HEK293 (cell line): Measurements from ENCODE around the gene ELAVL1.
A peak's percentile ranks its signal among the peaks of the same experiment; 100 is the strongest.

Experiments used
- CTCF ChIA-PET: fragments of 350-600 bp; formaldehyde crosslinking; extraction: SDS; loops from one replicate; lab custom pipeline; 2021; ENCODE audit warnings: antibody characterized with exemption; lab: Yijun Ruan, JAX
- POLR2A ChIA-PET: fragments of 300-600 bp; formaldehyde crosslinking; extraction: SDS; loops from one replicate; lab custom pipeline; 2020; ENCODE audit warnings: antibody characterized with exemption, inconsistent platforms; lab: Yijun Ruan, JAX
- H3K27ac ChIP-seq: fragments of 200-500 bp; sonication (Bioruptor generic); 2 replicates; pipeline ENCODE4 v1.5.1; 2014; ENCODE audit warnings: low read depth, low read length, control low read depth, inconsistent platforms; ENCODE audit errors: extremely low read depth
- H3K36me3 ChIP-seq, 2 experiments: fragments of 200-500 bp in 1 of 2; sonication (Bioruptor generic) in 1 of 2; 1 replicate in 1 of 2; 2 replicates in 1 of 2; pipeline ENCODE4 v1.5.1; 2014 to 2017; ENCODE audit warnings: inconsistent platforms in 2 of 2, low read length in 2 of 2; ENCODE audit not compliant: control insufficient read depth in 2 of 2, insufficient read depth in 1 of 2
- H3K4me1 ChIP-seq: fragments of 200-500 bp; sonication (Bioruptor generic); 2 replicates; pipeline ENCODE4 v1.5.1; 2014; ENCODE audit warnings: mild to moderate bottlenecking, low read length, inconsistent platforms; ENCODE audit not compliant: control insufficient read depth, insufficient read depth
- H3K4me3 ChIP-seq: 2 replicates; pipeline ENCODE4 v1.5.1; 2011; ENCODE audit warnings: low read depth, mild to moderate bottlenecking, control low read depth, low read length, moderate library complexity
- H3K9me3 ChIP-seq: fragments of 200-500 bp; sonication (Bioruptor generic); 2 replicates; pipeline ENCODE4 v1.5.1; 2014; ENCODE audit warnings: low read depth, low read length, inconsistent platforms; ENCODE audit not compliant: control insufficient read depth, insufficient read depth
- EGR2 ChIP-seq: fragments of 450-650 bp; formaldehyde crosslinking; IDR thresholded peaks from 2 replicates; pipeline ENCODE4 v1.5.1; 2016; ENCODE audit warnings: low read depth, missing biosample characterization, missing genetic modification characterization
- GLI4 ChIP-seq: fragments of 450-650 bp; formaldehyde crosslinking; IDR thresholded peaks from 2 replicates; pipeline ENCODE4 v1.5.1; 2016; ENCODE audit warnings: missing biosample characterization, missing genetic modification characterization
- GLIS2 ChIP-seq: fragments of 450-650 bp; formaldehyde crosslinking; IDR thresholded peaks from 2 replicates; pipeline ENCODE4 v1.5.1; 2016; ENCODE audit warnings: missing biosample characterization, missing genetic modification characterization
- HIC1 ChIP-seq: fragments of 450-650 bp; formaldehyde crosslinking; IDR thresholded peaks from 2 replicates; pipeline ENCODE4 v1.5.1; 2016; ENCODE audit warnings: missing biosample characterization, missing genetic modification characterization
- KLF10 ChIP-seq: fragments of 450-650 bp; IDR thresholded peaks from 2 replicates; pipeline ENCODE4 v1.5.1; 2018; ENCODE audit warnings: missing biosample characterization, mild to moderate bottlenecking, missing genetic modification characterization
- RBAK ChIP-seq: fragments of 450-650 bp; formaldehyde crosslinking; IDR thresholded peaks from 2 replicates; pipeline ENCODE4 v1.5.1; 2016; ENCODE audit warnings: missing biosample characterization, missing genetic modification characterization
- ZBTB6 ChIP-seq: fragments of 450-650 bp; formaldehyde crosslinking; IDR thresholded peaks from 2 replicates; pipeline ENCODE4 v1.5.1; 2017; ENCODE audit warnings: missing biosample characterization, missing genetic modification characterization
- ZFHX2 ChIP-seq: fragments of 450-650 bp; formaldehyde crosslinking; conservative IDR thresholded peaks from 2 replicates; pipeline ENCODE4 v1.5.1; 2016; ENCODE audit warnings: missing biosample characterization, missing genetic modification characterization
- ZFP3 ChIP-seq: fragments of 450-650 bp; formaldehyde crosslinking; IDR thresholded peaks from 2 replicates; pipeline ENCODE4 v1.5.1; 2016; ENCODE audit warnings: low read depth, missing biosample characterization, missing genetic modification characterization
- ZNF10 ChIP-seq: fragments of 450-650 bp; formaldehyde crosslinking; IDR thresholded peaks from 2 replicates; pipeline ENCODE4 v1.5.1; 2017; ENCODE audit warnings: missing biosample characterization, missing genetic modification characterization
- ZNF223 ChIP-seq: fragments of 450-650 bp; formaldehyde crosslinking; IDR thresholded peaks from 2 replicates; pipeline ENCODE4 v1.5.1; 2016; ENCODE audit warnings: missing biosample characterization, missing genetic modification characterization
- ZNF24 ChIP-seq: fragments of 450-650 bp; formaldehyde crosslinking; IDR thresholded peaks from 2 replicates; pipeline ENCODE4 v1.5.1; 2016; ENCODE audit warnings: missing biosample characterization, missing genetic modification characterization
- ZNF266 ChIP-seq: fragments of 450-650 bp; formaldehyde crosslinking; IDR thresholded peaks from 2 replicates; pipeline ENCODE4 v1.5.1; 2016; ENCODE audit warnings: missing biosample characterization, missing genetic modification characterization, low read depth
- ZNF530 ChIP-seq: fragments of 450-650 bp; formaldehyde crosslinking; IDR thresholded peaks from 2 replicates; pipeline ENCODE4 v1.5.1; 2016; ENCODE audit warnings: low read depth, missing biosample characterization, missing genetic modification characterization
- ZNF621 ChIP-seq: fragments of 450-650 bp; formaldehyde crosslinking; IDR thresholded peaks from 2 replicates; pipeline ENCODE4 v1.5.1; 2017; ENCODE audit warnings: missing biosample characterization, missing genetic modification characterization
- ZNF76 ChIP-seq: fragments of 450-650 bp; formaldehyde crosslinking; IDR thresholded peaks from 2 replicates; pipeline ENCODE4; 2016; ENCODE audit warnings: low read depth, missing biosample characterization, missing genetic modification characterization, borderline replicate concordance
- TF ChIP-seq, protein P1 (sequence below): fragments of 450-650 bp; formaldehyde crosslinking; IDR thresholded peaks from 2 replicates; pipeline ENCODE4 v1.5.1; 2016; ENCODE audit warnings: missing biosample characterization, missing genetic modification characterization
- TF ChIP-seq, protein P2 (sequence below): fragments of 450-650 bp; formaldehyde crosslinking; IDR thresholded peaks from 2 replicates; pipeline ENCODE4 v1.5.1; 2017; ENCODE audit warnings: missing biosample characterization, missing genetic modification characterization

The ELAVL1 gene

DNA sequence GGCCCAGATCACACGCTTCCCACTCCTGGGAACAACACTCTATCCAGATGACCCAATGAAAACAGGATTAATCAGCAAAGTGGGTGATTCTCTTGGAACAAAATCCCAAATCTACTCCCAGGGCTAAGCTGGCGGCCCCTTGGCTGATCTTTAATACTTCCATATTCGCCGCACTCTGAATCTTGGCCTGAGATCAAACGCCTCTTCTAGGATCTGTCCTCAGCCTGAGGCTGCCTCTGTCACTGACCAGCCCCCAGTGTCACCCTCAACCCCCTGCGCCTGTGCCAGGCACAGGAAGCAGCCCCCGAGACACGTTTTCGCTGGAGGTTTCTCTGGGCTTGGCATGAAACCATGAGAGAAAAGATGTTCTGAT is 77.1 kb downstream of the ELAVL1 start:
- Histone ChIP-seq H3K4me1 (peaks cover 17% of the 10 kb centered on the region), H3K4me3 (no peak overlapping the region), H3K36me3 (peaks cover 6 to 42% of the 10 kb centered on the region in 2 experiments; a peak in 2 of 3 replicates), H3K9me3 (no peaks in the 10 kb centered on the region), H3K27ac (no peak overlapping the region)
- CTCF ChIA-PET: interaction anchor here (0.7 to 3.5 kb wide), 3 partner anchors 8 to 1580 kb away, joined by 4 to 25 read pairs (median 14); partner anchors contain the start of genes SNAPC2 and TIMM44
- TF ChIP-seq ZNF24: no peak
- TF ChIP-seq, protein P1, sequence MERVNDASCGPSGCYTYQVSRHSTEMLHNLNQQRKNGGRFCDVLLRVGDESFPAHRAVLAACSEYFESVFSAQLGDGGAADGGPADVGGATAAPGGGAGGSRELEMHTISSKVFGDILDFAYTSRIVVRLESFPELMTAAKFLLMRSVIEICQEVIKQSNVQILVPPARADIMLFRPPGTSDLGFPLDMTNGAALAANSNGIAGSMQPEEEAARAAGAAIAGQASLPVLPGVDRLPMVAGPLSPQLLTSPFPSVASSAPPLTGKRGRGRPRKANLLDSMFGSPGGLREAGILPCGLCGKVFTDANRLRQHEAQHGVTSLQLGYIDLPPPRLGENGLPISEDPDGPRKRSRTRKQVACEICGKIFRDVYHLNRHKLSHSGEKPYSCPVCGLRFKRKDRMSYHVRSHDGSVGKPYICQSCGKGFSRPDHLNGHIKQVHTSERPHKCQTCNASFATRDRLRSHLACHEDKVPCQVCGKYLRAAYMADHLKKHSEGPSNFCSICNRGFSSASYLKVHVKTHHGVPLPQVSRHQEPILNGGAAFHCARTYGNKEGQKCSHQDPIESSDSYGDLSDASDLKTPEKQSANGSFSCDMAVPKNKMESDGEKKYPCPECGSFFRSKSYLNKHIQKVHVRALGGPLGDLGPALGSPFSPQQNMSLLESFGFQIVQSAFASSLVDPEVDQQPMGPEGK (tag by site-specific recombination): 0 out of 2 replicates have a peak, but pooled peaks have one; percentile 3
- POLR2A ChIA-PET: interaction anchor here (0.6 to 5.8 kb wide), 8 partner anchors 8 to 282 kb away, joined by 3 to 60 read pairs (median 6); partner anchors contain the start of genes MAP2K7, SNAPC2 and TIMM44

- Histone ChIP-seq H3K36me3 (peaks cover 6 to 42% of the 10 kb centered on the region in 2 experiments; a peak in 2 of 3 replicates), H3K9me3 (no peaks in the 10 kb centered on the region), H3K4me1 (peaks cover 17% of the 10 kb centered on the region), H3K4me3 (no peak overlapping the region)
- ChIA-PET CTCF (interaction anchor here (0.7 to 3.5 kb wide), 5 partner anchors 16 to 1581 kb away, joined by 3 to 25 read pairs (median 4); partner anchors contain the start of gene TIMM44), POLR2A (interaction anchor here (0.7 to 5.8 kb wide), 5 partner anchors 10 to 75 kb away, joined by 3 to 60 read pairs (median 5); partner anchors contain the start of gene TIMM44)
- TF ChIP-seq GLI4 (tag by site-specific recombination): no peak
- TF ChIP-seq ZFHX2 (tag by site-specific recombination): peak; percentile 91
- no peak for TF ChIP-seq ZNF621 (tag by site-specific recombination)
- no peak for TF ChIP-seq ZNF530 (tag by site-specific recombination)
- TF ChIP-seq ZFP3: no peak
- TF ChIP-seq HIC1 (tag by site-specific recombination): peak; percentile 95
- TF ChIP-seq KLF10 (tag by site-specific recombination): no peak
- peak; percentile 78 for TF ChIP-seq EGR2 (tag by site-specific recombination)
- TF ChIP-seq ZNF266 (tag by site-specific recombination): no peak
- no peak for TF ChIP-seq RBAK
- TF ChIP-seq ZNF76 (tag by site-specific recombination): no peak
- TF ChIP-seq GLIS2 (tag by site-specific recombination): peak; percentile 36; the same call in 1 of the 2 replicates
- TF ChIP-seq, all 188 proteins: peak for 4
- no peak overlapping the region for H3K27ac ChIP-seq
Observed at GRCh38 chr19:7927605-7928333, 77.7 kb downstream of the ELAVL1 start.

DNA sequence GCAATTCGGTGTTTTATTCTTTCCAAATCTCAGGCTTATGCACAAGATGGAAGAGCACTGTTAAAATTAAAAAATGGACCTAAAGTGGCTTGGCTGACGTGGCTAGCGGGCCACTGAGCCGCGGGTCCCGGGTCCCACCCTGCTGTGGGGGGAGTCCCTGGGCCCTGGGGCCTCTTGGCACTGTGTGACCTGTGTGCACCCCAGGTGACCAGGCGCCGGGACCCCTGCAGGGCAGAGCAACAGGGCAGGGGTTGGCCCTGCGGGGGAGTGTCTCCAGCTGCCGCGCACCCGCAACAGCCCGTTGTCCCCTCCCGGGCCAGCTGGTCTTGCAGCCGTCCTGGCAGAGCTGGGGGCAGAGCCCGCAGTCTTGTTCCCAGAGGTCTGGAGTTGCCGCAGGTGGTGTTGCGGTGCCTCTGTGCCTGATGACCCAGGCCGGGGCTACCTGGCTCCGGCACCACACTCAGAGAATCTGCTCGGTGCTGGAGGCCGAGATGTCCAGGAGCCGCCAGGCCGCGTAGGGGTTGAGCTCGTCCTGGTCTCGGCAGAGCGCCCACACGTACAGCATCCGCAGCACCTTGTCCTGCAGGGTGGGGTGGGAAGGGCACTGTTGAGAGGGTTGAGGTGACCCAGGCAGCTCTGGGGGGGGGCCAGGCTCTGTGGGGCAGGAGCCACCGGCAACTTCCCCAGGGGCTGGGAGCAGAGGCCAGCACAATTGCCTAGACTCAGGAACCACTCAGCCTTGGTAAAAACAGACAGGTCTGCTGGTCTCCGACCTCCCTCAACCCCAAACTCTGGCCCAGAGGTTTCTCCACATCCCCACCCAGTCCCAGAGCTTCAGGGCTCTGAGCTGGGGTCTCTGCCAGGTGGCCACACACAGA is 78.5 kb downstream of the ELAVL1 start:
- POLR2A ChIA-PET: interaction anchor here (0.6 to 1.6 kb wide), 8 partner anchors 9 to 951 kb away, joined by 3 to 5 read pairs (median 4); partner anchors contain the start of gene TIMM44
- H3K27ac ChIP-seq: no peak overlapping the region
- TF ChIP-seq ZNF10 (tag by site-specific recombination): no peak
- TF ChIP-seq ZBTB6 (tag by site-specific recombination): peak; percentile 85
- TF ChIP-seq, protein P1 (tag by site-specific recombination): no peak
- TF ChIP-seq ZNF223 (tag by site-specific recombination): peak; percentile 84; the same call in 1 of the 2 replicates
- TF ChIP-seq, protein P2, sequence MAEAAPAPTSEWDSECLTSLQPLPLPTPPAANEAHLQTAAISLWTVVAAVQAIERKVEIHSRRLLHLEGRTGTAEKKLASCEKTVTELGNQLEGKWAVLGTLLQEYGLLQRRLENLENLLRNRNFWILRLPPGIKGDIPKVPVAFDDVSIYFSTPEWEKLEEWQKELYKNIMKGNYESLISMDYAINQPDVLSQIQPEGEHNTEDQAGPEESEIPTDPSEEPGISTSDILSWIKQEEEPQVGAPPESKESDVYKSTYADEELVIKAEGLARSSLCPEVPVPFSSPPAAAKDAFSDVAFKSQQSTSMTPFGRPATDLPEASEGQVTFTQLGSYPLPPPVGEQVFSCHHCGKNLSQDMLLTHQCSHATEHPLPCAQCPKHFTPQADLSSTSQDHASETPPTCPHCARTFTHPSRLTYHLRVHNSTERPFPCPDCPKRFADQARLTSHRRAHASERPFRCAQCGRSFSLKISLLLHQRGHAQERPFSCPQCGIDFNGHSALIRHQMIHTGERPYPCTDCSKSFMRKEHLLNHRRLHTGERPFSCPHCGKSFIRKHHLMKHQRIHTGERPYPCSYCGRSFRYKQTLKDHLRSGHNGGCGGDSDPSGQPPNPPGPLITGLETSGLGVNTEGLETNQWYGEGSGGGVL (tag by site-specific recombination): no peak

More for the DNA sequence above, 78.5 kb downstream of the ELAVL1 start:
- Histone ChIP-seq H3K4me3 (no peak overlapping the region), H3K9me3 (no peaks in the 10 kb centered on the region), H3K36me3 (peaks cover 6 to 42% of the 10 kb centered on the region in 2 experiments; a peak in 2 of 3 replicates), H3K4me1 (peaks cover 17% of the 10 kb centered on the region)
- CTCF ChIA-PET: interaction anchor here (0.6 to 2.2 kb wide), 7 partner anchors 9 to 659 kb away, joined by 3 to 11 read pairs (median 3); partner anchors contain the start of gene TIMM44
